ENCODE data around the gene SLCO2B1. TPM values are rescaled to one million over a fixed set of nuclear protein-coding genes. Genes with fewer than 3 reads are reported as not detected.

SLCO2B1 gene
- total and polyA plus RNA-seq, 2 of the 8 experiments (the other 6 are each of a cell fraction or from before 2014, with no cell fraction given): 0.03 TPM; not detected in 1

- H3K27me3 ChIP-seq (replicated peaks in 1 of 4; ENCODE audit: control insufficient read depth in 3 of 4, extremely low read depth in 1 of 4, insufficient read depth in 3 of 4, low read length in 3 of 4): no peaks in the 10 kb centered on the region; a peak in 1 of 7 replicates
- H4K5ac ChIP-seq (ENCODE audit: insufficient read length, low read depth, low read length): no peak overlapping the region
- ChIA-PET CTCF (ENCODE audit: partially characterized antibody) (interaction anchor here (0.6 to 1.6 kb wide), 5 partner anchors 10 to 59 kb away, joined by 3 to 5 read pairs (median 3); no protein-coding TSS in a partner anchor), POLR2A (ENCODE audit: partially characterized antibody) (no interaction called here)
- no peak overlapping the region for H3K23ac ChIP-seq (ENCODE audit: insufficient read length)
- no peak overlapping the region for H3K9ac ChIP-seq (replicated peaks in 1 of 4; ENCODE audit: extremely low read depth in 1 of 4, low read depth in 3 of 4, low read length in 3 of 4)
- H4K91ac ChIP-seq (replicated peaks; ENCODE audit: insufficient read length, low read length): no peak overlapping the region
- no peak for DNase-seq (ENCODE audit: low read depth in 1 of 2, low spot score in 2 of 2)
- no peak overlapping the region for H2BK15ac ChIP-seq (ENCODE audit: low read length)
- no peak overlapping the region for H3K4ac ChIP-seq (replicated peaks; ENCODE audit: insufficient read length, low read depth, low read length)
- no peak overlapping the region for H3K14ac ChIP-seq (ENCODE audit: insufficient read length)
- no peak overlapping the region for H2BK20ac ChIP-seq (ENCODE audit: low read length)
- no peaks in the 10 kb centered on the region for H3K79me2 ChIP-seq (ENCODE audit: control insufficient read depth in 1 of 2, insufficient read depth in 2 of 2, low read length in 2 of 2)
- no peak overlapping the region for H3K56ac ChIP-seq (replicated peaks; ENCODE audit: insufficient read length, low read depth, low read length)
- H4K8ac ChIP-seq (ENCODE audit: extremely low read depth, insufficient read depth, low read length): no peak overlapping the region
- no peaks in the 10 kb centered on the region for H3K79me1 ChIP-seq (ENCODE audit: low read depth, low read length)
- H2AK5ac ChIP-seq (ENCODE audit: low read depth, low read length): no peak overlapping the region
- no peak overlapping the region for H3K27ac ChIP-seq (ENCODE audit: low read depth, low read length)
- no peaks in the 10 kb centered on the region for H4K20me1 ChIP-seq (replicated peaks in 1 of 2; ENCODE audit: control insufficient read depth in 1 of 2, insufficient read depth in 2 of 2, low read length in 2 of 2)
- no peak overlapping the region for H3K4me3 ChIP-seq (ENCODE audit: extremely low read depth in 1 of 4, insufficient read depth in 2 of 4, low read depth in 3 of 4, low read length in 4 of 4)
- H2BK120ac ChIP-seq (replicated peaks; ENCODE audit: low read depth, low read length): no peak overlapping the region
- peaks cover 0 to 2% (median 0%) of the 10 kb centered on the region in 4 experiments; a peak in 1 of 7 replicates for H3K4me1 ChIP-seq (replicated peaks in 1 of 4; ENCODE audit: control insufficient read depth in 3 of 4, insufficient read depth in 4 of 4, low read length in 3 of 4)
- H2BK12ac ChIP-seq (ENCODE audit: low read depth, low read length): no peak overlapping the region; the same call in 1 of the 2 replicates
- H2AFZ ChIP-seq (ENCODE audit: low read length): no peak overlapping the region
- FAIRE-seq: no peak
- H3K23me2 ChIP-seq (ENCODE audit: low read depth, low read length): no peaks in the 10 kb centered on the region
- no peak overlapping the region for H3K4me2 ChIP-seq (ENCODE audit: insufficient read depth in 1 of 2, low read depth in 2 of 2, low read length in 2 of 2)
- H2BK5ac ChIP-seq (ENCODE audit: low read depth, low read length): no peak overlapping the region
- no peaks in the 10 kb centered on the region for H3K36me3 ChIP-seq (ENCODE audit: control insufficient read depth in 2 of 4, insufficient read depth in 4 of 4, low read length in 3 of 4)
- 91% methylated on average over 2 of the region's 3 CpGs; no CpG with 5 or more reads in 1 of the 2 experiments for WGBS, 2 experiments (ENCODE audit: extremely low coverage in 1 of 2, insufficient coverage in 1 of 2, insufficient read length in 1 of 2, insufficient replicate concordance in 2 of 2, low coverage in 1 of 2, low lambda C conversion rate in 2 of 2, missing lambda C conversion rate in 1 of 2)
- no peaks in the 10 kb centered on the region for H3K9me3 ChIP-seq (ENCODE audit: insufficient read depth in 2 of 2, low read depth in 1 of 2, low read length in 1 of 2)
- H3K18ac ChIP-seq (ENCODE audit: extremely low read depth, low read length): no peak overlapping the region
- TF ChIP-seq RAD21 (IDR thresholded peaks at IDR 0.05 in 1 of 2, conservative IDR thresholded peaks at IDR 0.05 in 1 of 2; ENCODE audit: low read depth in 2 of 2, low read length in 2 of 2) (no peak), SUZ12 (IDR thresholded peaks at IDR 0.05; ENCODE audit: low read length) (no peak), ZNF274 (IDR thresholded peaks at IDR 0.05; ENCODE audit: borderline replicate concordance, extremely low read depth, low read length) (no peak), ATF3 (IDR thresholded peaks at IDR 0.05; ENCODE audit: insufficient read depth, low read depth, low read length) (no peak), TAF7 (optimal IDR thresholded peaks at IDR 0.05; ENCODE audit: borderline replicate concordance, low read depth, low read length) (no peak), CEBPB (IDR thresholded peaks at IDR 0.05; ENCODE audit: low read depth, low read length) (no peak), EP300 (IDR thresholded peaks at IDR 0.05; ENCODE audit: borderline replicate concordance in 1 of 2, low read depth in 2 of 2, low read length in 2 of 2) (no peak), ATF2 (IDR thresholded peaks at IDR 0.05; ENCODE audit: low read length) (no peak), FOSL1 (IDR thresholded peaks at IDR 0.05; ENCODE audit: insufficient read depth, low read depth, low read length) (no peak), KDM1A (IDR thresholded peaks at IDR 0.05; ENCODE audit: borderline replicate concordance, low read length) (no peak), SP2 (IDR thresholded peaks at IDR 0.05; ENCODE audit: low read length) (no peak), POLR2A (IDR thresholded peaks at IDR 0.05; ENCODE audit: control extremely low read depth in 1 of 2, low read depth in 2 of 2, low read length in 2 of 2) (no peak)
Observed at GRCh38 chr11:75185866-75186265, 35.0 kb downstream of the SLCO2B1 start.

Measured in H1 (cell line).